BLaER1 treated with 17β-estradiol and CSF1 and Interleukin-3, amounts not matched to agents 10 nM and 100 nM (cell line): ENCODE results near the gene KBTBD13.
"Not testable (repeated sequence)": the region's sequence is repeated elsewhere in the genome, so short reads cannot be mapped to it uniquely, and the experiment has no call there.

Experiments used
- H3K27ac ChIP-seq, 11 experiments: shearing (Covaris generic); formaldehyde crosslinking; 2 replicates each; pipeline ENCODE4 v1.8.1; 2022
- H3K27me3 ChIP-seq, 11 experiments: shearing (Covaris generic); formaldehyde crosslinking; 2 replicates each; pipeline ENCODE4 v1.8.1; 2022
- H3K36me3 ChIP-seq, 11 experiments: shearing (Covaris generic); formaldehyde crosslinking; 2 replicates each; pipeline ENCODE4 v1.8.1; 2022
- H3K4me1 ChIP-seq, 10 experiments: shearing (Covaris generic); formaldehyde crosslinking; 2 replicates each; pipeline ENCODE4 v1.8.1; 2022
- H3K4me2 ChIP-seq, 11 experiments: shearing (Covaris generic); formaldehyde crosslinking; 2 replicates each; pipeline ENCODE4 v1.8.1; 2022
- H3K4me3 ChIP-seq, 10 experiments: shearing (Covaris generic); formaldehyde crosslinking; 2 replicates each; pipeline ENCODE4 v1.8.1; 2022
- H3K9ac ChIP-seq, 11 experiments: shearing (Covaris generic); formaldehyde crosslinking; 2 replicates each; pipeline ENCODE4 v1.8.1; 2022
- H3K9me3 ChIP-seq, 11 experiments: shearing (Covaris generic); formaldehyde crosslinking; replicated peaks in 1 of 11; 2 replicates each; pipeline ENCODE4 v1.8.1; 2022
- H4K20me1 ChIP-seq, 11 experiments: shearing (Covaris generic); formaldehyde crosslinking; 2 replicates each; pipeline ENCODE4 v1.8.1; 2022
- Cebpa-rat ChIP-seq, 11 experiments: shearing (Covaris generic); IDR thresholded peaks; 2 replicates each; pipeline ENCODE4 v1.8.1; 2022

Gene KBTBD13

DNA sequence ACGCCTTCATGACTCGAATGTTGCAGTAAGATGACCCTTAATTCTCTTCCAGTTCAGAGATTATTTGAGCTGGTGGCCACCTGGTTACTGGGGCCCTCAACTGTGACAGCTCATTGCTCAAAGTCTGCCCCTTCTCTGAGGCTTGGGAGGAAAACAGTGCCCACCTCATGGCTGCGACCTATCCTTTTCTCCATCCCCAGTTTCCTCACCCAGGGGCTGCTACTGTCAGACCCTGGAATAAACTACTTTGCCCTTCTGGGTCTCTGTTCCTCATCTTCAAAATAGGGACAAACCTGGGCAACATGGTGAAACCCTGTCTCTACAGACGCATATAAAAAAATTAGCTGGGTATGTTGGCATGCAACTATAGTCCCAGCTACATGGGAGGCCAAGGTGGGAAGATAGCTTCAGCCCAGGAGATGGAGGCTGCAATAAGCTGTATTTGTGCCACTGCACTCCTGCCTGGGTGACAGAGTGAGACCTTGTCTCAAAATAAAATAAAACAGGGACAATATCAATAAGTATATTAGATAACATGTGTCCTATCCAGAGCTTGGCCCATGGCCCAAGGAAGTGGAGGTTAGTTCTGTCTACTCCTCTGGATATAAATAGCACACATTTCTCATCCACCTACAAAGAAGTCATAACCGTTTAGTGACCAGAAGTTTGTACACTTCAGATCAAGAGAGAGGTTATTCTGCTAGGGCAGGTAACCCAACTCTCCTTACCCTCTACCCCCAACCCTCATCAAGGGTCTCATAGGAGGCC is 6.6 kb upstream of the KBTBD13 start:
- Histone ChIP-seq H3K4me1 (peaks cover 16 to 81% (median 74%) of the 10 kb centered on the region in 10 experiments), H3K27me3 (peaks cover 10 to 27% (median 16%) of the 10 kb centered on the region in 11 experiments; a peak in 19 of 22 replicates), H3K36me3 (no peaks in the 10 kb centered on the region), H3K27ac (no peak overlapping the region), H3K4me2 (peak overlapping the region in 8 of 11 experiments; percentile 2 to 94 (median 88); a peak in 16 of 22 replicates), H3K9me3 (peaks cover 0 to 24% (median 8%) of the 10 kb centered on the region in 11 experiments; a peak in 10 of 22 replicates), H4K20me1 (no peaks in the 10 kb centered on the region; a peak in 1 of 22 replicates), H3K9ac (no peak overlapping the region), H3K4me3 (no peak overlapping the region)
- no peak for TF ChIP-seq Cebpa-rat (IDR thresholded peaks at IDR 0.05)

- no peaks in the 10 kb centered on the region; a peak in 1 of 22 replicates for H4K20me1 ChIP-seq
- peak overlapping the region in 4 of 11 experiments; percentile 7 to 47 (median 26); a peak in 4 of 22 replicates for H3K9ac ChIP-seq
- H3K9me3 ChIP-seq, result peaks cover 0 to 27% (median 8%) of the 10 kb centered on the region in 11 experiments; a peak in 10 of 22 replicates
- H3K4me3 ChIP-seq, result peak overlapping the region in 2 of 10 experiments; percentile 2 to 30; a peak in 2 of 20 replicates
- no peaks in the 10 kb centered on the region for H3K36me3 ChIP-seq
- peak overlapping the region in 7 of 11 experiments; percentile 4 to 64 (median 26); a peak in 10 of 22 replicates for H3K27ac ChIP-seq
- peaks cover 22 to 73% (median 69%) of the 10 kb centered on the region in 10 experiments for H3K4me1 ChIP-seq
- H3K27me3 ChIP-seq, result peaks cover 10 to 23% (median 16%) of the 10 kb centered on the region in 11 experiments; a peak in 19 of 22 replicates
- no peak for TF ChIP-seq Cebpa-rat (IDR thresholded peaks at IDR 0.05)
- H3K4me2 ChIP-seq, result peak overlapping the region; percentile 20 to 94 (median 81); a peak in 21 of 22 replicates
Measured at GRCh38 chr15:65071381-65071811, 5.2 kb upstream of the KBTBD13 start.

DNA sequence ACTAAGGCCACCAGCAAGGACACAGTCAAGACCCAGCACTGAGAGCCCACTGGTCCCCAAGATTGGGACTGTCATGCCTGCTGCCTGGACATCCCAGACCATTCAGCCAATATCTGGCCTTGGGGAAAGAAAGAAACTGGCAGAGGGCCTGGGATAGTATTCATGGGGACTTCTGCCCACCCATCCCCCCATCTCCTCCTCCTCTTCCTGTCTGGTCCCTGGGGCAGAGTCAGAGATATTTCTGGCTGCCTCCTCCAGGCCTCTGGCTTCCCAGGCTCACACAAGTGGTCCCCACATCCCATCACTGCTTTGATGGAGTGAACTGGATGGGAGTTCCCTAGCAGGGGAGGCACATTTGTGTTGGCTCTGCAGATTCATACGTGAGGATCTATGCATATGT is 4.5 kb upstream of the KBTBD13 start:
- Histone ChIP-seq H3K27me3 (peaks cover 10 to 21% (median 15%) of the 10 kb centered on the region in 11 experiments; a peak in 19 of 22 replicates), H3K4me2 (peak overlapping the region; percentile 20 to 94 (median 81)), H4K20me1 (no peaks in the 10 kb centered on the region; a peak in 1 of 22 replicates), H3K36me3 (no peaks in the 10 kb centered on the region), H3K27ac (peak overlapping the region in 7 of 11 experiments; percentile 4 to 64 (median 26); a peak in 9 of 22 replicates), H3K4me1 (peaks cover 28 to 73% (median 69%) of the 10 kb centered on the region in 10 experiments), H3K9me3 (peaks cover 0 to 27% (median 8%) of the 10 kb centered on the region in 11 experiments; a peak in 10 of 22 replicates), H3K4me3 (peak overlapping the region in 3 of 10 experiments; percentile 2 to 30 (median 11); a peak in 4 of 20 replicates), H3K9ac (peak overlapping the region in 7 of 11 experiments; percentile 7 to 49 (median 32); a peak in 8 of 22 replicates)
- no peak for TF ChIP-seq Cebpa-rat (IDR thresholded peaks at IDR 0.05)

DNA sequence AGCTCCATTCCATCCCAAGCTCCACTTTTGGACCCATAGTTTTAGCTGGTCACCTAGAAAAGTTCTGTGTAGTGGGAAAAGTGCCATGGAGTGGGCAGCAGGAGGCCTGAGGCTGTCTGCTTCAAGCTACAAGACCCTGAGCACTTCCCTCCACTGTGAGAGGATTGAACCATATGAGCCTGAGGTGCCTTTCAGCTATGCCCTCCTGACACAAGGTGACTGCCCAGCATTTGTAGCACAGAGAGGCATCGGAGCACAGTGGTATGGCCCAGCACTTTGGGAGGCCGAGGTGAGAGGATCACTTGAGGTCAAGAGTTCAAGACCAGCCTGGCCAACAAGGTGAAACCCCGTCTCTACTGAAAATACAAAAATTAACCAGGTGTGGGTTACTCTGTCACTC is 3.9 kb upstream of the KBTBD13 start:
- no peak for TF ChIP-seq Cebpa-rat (IDR thresholded peaks at IDR 0.05)

GRCh38 chr15:65074946-65075345 is 1.6 kb upstream of the KBTBD13 start:
- H3K9ac ChIP-seq, result not testable (repeated sequence)

More for the DNA sequence above, 3.9 kb upstream of the KBTBD13 start:
- Histone ChIP-seq H3K27me3 (peaks cover 5 to 15% (median 10%) of the 10 kb centered on the region in 11 experiments; a peak in 19 of 22 replicates), H3K4me2 (peak overlapping the region; percentile 20 to 94 (median 81)), H4K20me1 (no peaks in the 10 kb centered on the region; a peak in 1 of 22 replicates), H3K4me1 (peaks cover 30 to 73% (median 69%) of the 10 kb centered on the region in 10 experiments), H3K36me3 (no peaks in the 10 kb centered on the region), H3K9ac (no peak overlapping the region), H3K4me3 (no peak overlapping the region; a peak in 1 of 20 replicates), H3K9me3 (peaks cover 0 to 27% (median 8%) of the 10 kb centered on the region in 11 experiments; a peak in 10 of 22 replicates), H3K27ac (peak overlapping the region in 5 of 11 experiments; percentile 4 to 64 (median 26); a peak in 2 of 22 replicates)

GRCh38 chr15:65075607-65076395 is 745 bp upstream of the KBTBD13 start:
- Histone ChIP-seq H3K4me2 (peak overlapping the region; percentile 70 to 94 (median 86)), H3K9ac (peak overlapping the region in 7 of 11 experiments; percentile 21 to 69 (median 41); a peak in 13 of 22 replicates), H3K4me3 (0 out of 20 replicates have a peak overlapping the region, but pooled peaks of 1 of the 10 experiments have one; percentile 32)

More at GRCh38 chr15:65074946-65075345, 1.6 kb upstream of the KBTBD13 start:
- not testable (repeated sequence) for H3K36me3 ChIP-seq, H3K27me3 ChIP-seq, H3K4me3 ChIP-seq, H4K20me1 ChIP-seq, H3K27ac ChIP-seq, H3K4me2 ChIP-seq
- Histone ChIP-seq H3K9me3 (peaks cover 0 to 27% (median 8%) of the 10 kb centered on the region in 11 experiments; a peak in 10 of 22 replicates), H3K4me1 (peaks cover 30 to 58% (median 52%) of the 10 kb centered on the region in 10 experiments)

DNA sequence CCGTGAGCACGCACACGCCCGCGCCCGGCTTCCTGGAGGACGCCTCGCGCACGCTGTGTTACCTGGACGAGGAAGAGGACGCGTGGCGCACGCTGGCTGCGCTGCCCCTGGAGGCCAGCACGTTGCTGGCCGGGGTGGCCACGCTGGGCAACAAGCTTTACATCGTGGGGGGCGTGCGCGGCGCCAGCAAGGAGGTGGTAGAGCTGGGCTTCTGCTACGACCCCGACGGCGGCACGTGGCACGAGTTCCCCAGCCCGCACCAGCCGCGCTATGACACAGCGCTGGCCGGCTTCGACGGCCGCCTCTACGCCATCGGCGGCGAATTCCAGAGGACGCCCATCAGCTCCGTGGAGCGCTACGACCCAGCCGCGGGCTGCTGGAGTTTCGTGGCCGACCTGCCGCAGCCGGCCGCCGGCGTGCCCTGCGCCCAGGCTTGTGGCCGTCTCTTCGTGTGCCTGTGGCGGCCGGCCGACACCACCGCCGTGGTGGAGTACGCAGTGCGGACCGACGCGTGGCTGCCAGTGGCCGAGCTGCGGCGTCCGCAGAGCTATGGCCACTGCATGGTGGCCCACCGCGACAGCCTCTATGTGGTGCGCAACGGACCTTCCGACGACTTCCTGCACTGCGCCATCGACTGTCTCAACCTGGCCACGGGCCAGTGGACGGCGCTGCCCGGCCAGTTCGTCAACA is 890 bp downstream of the KBTBD13 start:
- Histone ChIP-seq H3K27me3 (0 out of 22 replicates have a peak, but pooled peaks cover 0 to 4% (median 0%) of the 10 kb centered on the region in 11 experiments), H3K27ac (peak overlapping the region in 6 of 11 experiments; percentile 22 to 70 (median 60); a peak in 9 of 22 replicates), H3K4me3 (no peak overlapping the region), H3K36me3 (no peaks in the 10 kb centered on the region), H3K9ac (peak overlapping the region in 2 of 11 experiments; percentile 41 to 66; a peak in 1 of 22 replicates), H3K4me2 (peak overlapping the region; percentile 70 to 94 (median 86)), H4K20me1 (no peaks in the 10 kb centered on the region), H3K9me3 (peaks cover 0 to 27% (median 8%) of the 10 kb centered on the region in 11 experiments; a peak in 10 of 22 replicates), H3K4me1 (peaks cover 19 to 44% (median 37%) of the 10 kb centered on the region in 10 experiments)
- no peak for TF ChIP-seq Cebpa-rat (IDR thresholded peaks at IDR 0.05)

More at GRCh38 chr15:65075607-65076395, 745 bp upstream of the KBTBD13 start:
- peaks cover 30 to 50% (median 44%) of the 10 kb centered on the region in 10 experiments for H3K4me1 ChIP-seq
- H3K27ac ChIP-seq, result peak overlapping the region in 8 of 11 experiments; percentile 12 to 70 (median 51); a peak in 13 of 22 replicates
- not testable (repeated sequence) for H3K27me3 ChIP-seq, H4K20me1 ChIP-seq, H3K36me3 ChIP-seq
- peaks cover 0 to 27% (median 8%) of the 10 kb centered on the region in 11 experiments; a peak in 10 of 22 replicates for H3K9me3 ChIP-seq
